GF-D8 (cell line): Measurements from ENCODE around the gene KDM3A.

Source experiments
- DNase-seq: peaks from one replicate; lab custom pipeline; 2025; lab: John Stamatoyannopoulos, UW

KDM3A gene

GRCh38 chr2:86513948-86514660 lies 72.9 kb downstream of the KDM3A start:
- no peak for DNase-seq

GRCh38 chr2:86518481-86518880 lies 77.3 kb downstream of the KDM3A start:
- DNase-seq, result no peak

GRCh38 chr2:86519349-86519748 lies 78.2 kb downstream of the KDM3A start:
- DNase-seq, result no peak

- no peak for DNase-seq
Measured at GRCh38 chr2:86520153-86520552, 79.0 kb downstream of the KDM3A start.

GRCh38 chr2:86521922-86522321 lies 80.8 kb downstream of the KDM3A start:
- no peak for DNase-seq

- DNase-seq, result no peak
Measured at GRCh38 chr2:86522711-86523110, 81.5 kb downstream of the KDM3A start.

- DNase-seq, result no peak
Measured at GRCh38 chr2:86523491-86523890, 82.3 kb downstream of the KDM3A start.

GRCh38 chr2:86525421-86526340 lies 84.5 kb downstream of the KDM3A start:
- no peak for DNase-seq

- no peak for DNase-seq
Measured at GRCh38 chr2:86533589-86533988, 92.4 kb downstream of the KDM3A start.

GRCh38 chr2:86541334-86541733 lies 100.2 kb downstream of the KDM3A start:
- no peak for DNase-seq
